PFSK-1 (cell line): ENCODE results near the gene FNIP1.

Experiments
- FOXP2 ChIP-seq: optimal IDR thresholded peaks from 2 replicates; pipeline ENCODE3; 2011; ENCODE audit warnings: borderline replicate concordance, control low read depth, inconsistent platforms; ENCODE audit not compliant: insufficient read depth; ENCODE audit errors: extremely low read length, extremely low read depth
- POLR2AphosphoS5 ChIP-seq: IDR thresholded peaks from 2 replicates; pipeline ENCODE4 v1.6.1; 2012; ENCODE audit warnings: low read depth, mild to moderate bottlenecking, control low read depth, low read length, moderate library complexity
- REST ChIP-seq, 2 experiments: IDR thresholded peaks; 2 replicates each; pipeline versions ENCODE4 v1.6.1 to v1.8.0; 2011 to 2012; ENCODE audit warnings: low read depth in 2 of 2, low read length in 2 of 2, control low read depth in 1 of 2, inconsistent platforms in 1 of 2, mild to moderate bottlenecking in 1 of 2, moderate library complexity in 1 of 2; ENCODE audit not compliant: insufficient read depth in 1 of 2
- SIN3A ChIP-seq: IDR thresholded peaks from 2 replicates; pipeline ENCODE4 v1.6.1; 2012; ENCODE audit warnings: mild to moderate bottlenecking, low read length, moderate library complexity, borderline replicate concordance; ENCODE audit not compliant: insufficient read depth
- TAF1 ChIP-seq: IDR thresholded peaks from 2 replicates; pipeline ENCODE4 v1.6.1; 2012; ENCODE audit warnings: low read length, control low read depth, borderline replicate concordance; ENCODE audit not compliant: insufficient read depth

The FNIP1 gene

GRCh38 chr5:131824631-131825030, 27.8 kb upstream of the FNIP1 start:
- no peak for TF ChIP-seq REST (IDR thresholded peaks at IDR 0.05; ENCODE audit: insufficient read depth in 1 of 2, low read depth in 2 of 2, low read length in 2 of 2)
- TF ChIP-seq SIN3A: no peak
- TF ChIP-seq FOXP2: no peak
- TF ChIP-seq POLR2AphosphoS5: no peak
- no peak for TF ChIP-seq TAF1

GRCh38 chr5:131821221-131821620, 24.4 kb upstream of the FNIP1 start:
- no peak for TF ChIP-seq POLR2AphosphoS5

GRCh38 chr5:131818001-131818724, 21.3 kb upstream of the FNIP1 start:
- TF ChIP-seq FOXP2 (no peak), TAF1 (no peak), SIN3A (no peak), POLR2AphosphoS5 (no peak), REST (IDR thresholded peaks at IDR 0.05; ENCODE audit: insufficient read depth in 1 of 2, low read depth in 2 of 2, low read length in 2 of 2) (no peak)

- TF ChIP-seq SIN3A: no peak
Observed at GRCh38 chr5:131814990-131815389, 18.2 kb upstream of the FNIP1 start.

GRCh38 chr5:131812371-131813160, 15.7 kb upstream of the FNIP1 start:
- TF ChIP-seq TAF1 (no peak), SIN3A (no peak), FOXP2 (no peak), POLR2AphosphoS5 (no peak), REST (IDR thresholded peaks at IDR 0.05; ENCODE audit: insufficient read depth in 1 of 2, low read depth in 2 of 2, low read length in 2 of 2) (no peak)

- no peak for TF ChIP-seq TAF1
- TF ChIP-seq POLR2AphosphoS5: no peak
- TF ChIP-seq REST (IDR thresholded peaks at IDR 0.05; ENCODE audit: insufficient read depth in 1 of 2, low read depth in 2 of 2, low read length in 2 of 2): no peak
- TF ChIP-seq FOXP2: no peak
- TF ChIP-seq SIN3A: no peak
Observed at GRCh38 chr5:131810510-131811249, 13.9 kb upstream of the FNIP1 start.
